ENCODE measurements around the gene GLI2. TPM values are rescaled to one million over a fixed set of nuclear protein-coding genes. Genes with fewer than 3 reads are reported as not detected.

The GLI2 gene
- total RNA-seq, 2 donors from 2014 or later, result not detected

- Mint-ChIP-seq H3K36me3 (no peaks in the 10 kb centered on the region), H3K27ac (no peak overlapping the region), H3K9me3 (no peaks in the 10 kb centered on the region)
- DNase-seq (ENCODE audit: low spot score in 2 of 2), result no peak
- no peak for ATAC-seq
Observed at GRCh38 chr2:120769076-120769786, 33.6 kb downstream of the GLI2 start.

- ATAC-seq (no peak), DNase-seq (ENCODE audit: low spot score in 2 of 2) (no peak)
- Mint-ChIP-seq H3K9me3 (no peaks in the 10 kb centered on the region), H3K36me3 (no peaks in the 10 kb centered on the region), H3K27ac (no peak overlapping the region)
Observed at GRCh38 chr2:120769787-120770120, 34.1 kb downstream of the GLI2 start.

- DNase-seq (ENCODE audit: low spot score in 2 of 2) (no peak), ATAC-seq (no peak)
- Mint-ChIP-seq H3K27ac (no peak overlapping the region), H3K36me3 (no peaks in the 10 kb centered on the region), H3K9me3 (no peaks in the 10 kb centered on the region)
Observed at GRCh38 chr2:120770176-120770575, 34.5 kb downstream of the GLI2 start.

GRCh38 chr2:120770641-120771040, 35.0 kb downstream of the GLI2 start:
- H3K36me3 Mint-ChIP-seq, result no peaks in the 10 kb centered on the region
- H3K9me3 Mint-ChIP-seq, result no peaks in the 10 kb centered on the region
- no peak overlapping the region for H3K27ac Mint-ChIP-seq
- DNase-seq (ENCODE audit: low spot score in 2 of 2), result no peak
- no peak for ATAC-seq

GRCh38 chr2:120771111-120771780, 35.6 kb downstream of the GLI2 start:
- no peak overlapping the region for H3K27ac Mint-ChIP-seq
- no peak for ATAC-seq
- no peak for DNase-seq (ENCODE audit: low spot score in 2 of 2)
- H3K36me3 Mint-ChIP-seq, result no peaks in the 10 kb centered on the region
- H3K9me3 Mint-ChIP-seq, result no peaks in the 10 kb centered on the region

- Mint-ChIP-seq H3K9me3 (no peaks in the 10 kb centered on the region), H3K36me3 (no peaks in the 10 kb centered on the region), H3K27ac (no peak overlapping the region)
- DNase-seq (ENCODE audit: low spot score in 2 of 2) (no peak), ATAC-seq (no peak)
Observed at GRCh38 chr2:120771781-120772208, 36.1 kb downstream of the GLI2 start.

GRCh38 chr2:120772261-120772660, 36.6 kb downstream of the GLI2 start:
- H3K9me3 Mint-ChIP-seq, result no peaks in the 10 kb centered on the region
- no peak overlapping the region for H3K27ac Mint-ChIP-seq
- H3K36me3 Mint-ChIP-seq, result no peaks in the 10 kb centered on the region
- DNase-seq (ENCODE audit: low spot score in 2 of 2), result no peak
- no peak for ATAC-seq

GRCh38 chr2:120773186-120773800, 37.6 kb downstream of the GLI2 start:
- no peaks in the 10 kb centered on the region for H3K9me3 Mint-ChIP-seq
- no peak overlapping the region for H3K27ac Mint-ChIP-seq
- ATAC-seq (no peak), DNase-seq (ENCODE audit: low spot score in 2 of 2) (no peak)
- no peaks in the 10 kb centered on the region for H3K36me3 Mint-ChIP-seq

GRCh38 chr2:120774557-120775160, 39.0 kb downstream of the GLI2 start:
- DNase-seq (ENCODE audit: low spot score in 2 of 2) (no peak), ATAC-seq (no peak)
- Mint-ChIP-seq H3K9me3 (no peaks in the 10 kb centered on the region), H3K36me3 (no peaks in the 10 kb centered on the region), H3K27ac (peak overlapping the region in 1 of 2 donors; percentile 61)

- no peaks in the 10 kb centered on the region for H3K9me3 Mint-ChIP-seq
- ATAC-seq, result no peak
Observed at GRCh38 chr2:120775194-120775593, 39.5 kb downstream of the GLI2 start.

GRCh38 chr2:120775801-120776589, 40.3 kb downstream of the GLI2 start:
- no peak for DNase-seq (ENCODE audit: low spot score in 2 of 2)
- H3K36me3 Mint-ChIP-seq, result no peaks in the 10 kb centered on the region
- no peak overlapping the region for H3K27ac Mint-ChIP-seq
- no peak for ATAC-seq
- no peaks in the 10 kb centered on the region for H3K9me3 Mint-ChIP-seq

More at GRCh38 chr2:120775194-120775593, 39.5 kb downstream of the GLI2 start:
- Mint-ChIP-seq H3K27ac (no peak overlapping the region), H3K36me3 (no peaks in the 10 kb centered on the region)
- no peak for DNase-seq (ENCODE audit: low spot score in 2 of 2)

GRCh38 chr2:120776649-120777048, 41.0 kb downstream of the GLI2 start:
- Mint-ChIP-seq H3K9me3 (no peaks in the 10 kb centered on the region), H3K36me3 (no peaks in the 10 kb centered on the region), H3K27ac (no peak overlapping the region)
- DNase-seq (ENCODE audit: low spot score in 2 of 2) (no peak), ATAC-seq (no peak)

GRCh38 chr2:120777170-120777751, 41.6 kb downstream of the GLI2 start:
- Mint-ChIP-seq H3K9me3 (no peaks in the 10 kb centered on the region), H3K27ac (no peak overlapping the region), H3K36me3 (no peaks in the 10 kb centered on the region)
- ATAC-seq (no peak), DNase-seq (ENCODE audit: low spot score in 2 of 2) (no peak)

GRCh38 chr2:120777787-120778186, 42.1 kb downstream of the GLI2 start:
- no peaks in the 10 kb centered on the region for H3K9me3 Mint-ChIP-seq
- ATAC-seq (no peak), DNase-seq (ENCODE audit: low spot score in 2 of 2) (no peak)
- H3K36me3 Mint-ChIP-seq, result no peaks in the 10 kb centered on the region
- H3K27ac Mint-ChIP-seq, result no peak overlapping the region

- H3K9me3 Mint-ChIP-seq, result no peaks in the 10 kb centered on the region
- H3K36me3 Mint-ChIP-seq, result no peaks in the 10 kb centered on the region
- ATAC-seq (no peak), DNase-seq (ENCODE audit: low spot score in 2 of 2) (no peak)
- no peak overlapping the region for H3K27ac Mint-ChIP-seq
Observed at GRCh38 chr2:120778244-120778643, 42.6 kb downstream of the GLI2 start.

GRCh38 chr2:120779781-120780283, 44.2 kb downstream of the GLI2 start:
- DNase-seq (ENCODE audit: low spot score in 2 of 2) (no peak), ATAC-seq (peak in 1 of 2 donors; percentile 55)
- Mint-ChIP-seq H3K36me3 (no peaks in the 10 kb centered on the region), H3K9me3 (no peaks in the 10 kb centered on the region), H3K27ac (no peak overlapping the region)

All from activated naive CD4-positive, alpha-beta T cell treated with anti-CD3 and anti-CD28 coated beads, Interleukin-2, amount 50 U/mL, for 72 hours (primary cell).